ENCODE results near the gene TRIM36.
A peak's percentile ranks its signal among the peaks of the same experiment; 100 is the strongest.

TRIM36 gene

DNA sequence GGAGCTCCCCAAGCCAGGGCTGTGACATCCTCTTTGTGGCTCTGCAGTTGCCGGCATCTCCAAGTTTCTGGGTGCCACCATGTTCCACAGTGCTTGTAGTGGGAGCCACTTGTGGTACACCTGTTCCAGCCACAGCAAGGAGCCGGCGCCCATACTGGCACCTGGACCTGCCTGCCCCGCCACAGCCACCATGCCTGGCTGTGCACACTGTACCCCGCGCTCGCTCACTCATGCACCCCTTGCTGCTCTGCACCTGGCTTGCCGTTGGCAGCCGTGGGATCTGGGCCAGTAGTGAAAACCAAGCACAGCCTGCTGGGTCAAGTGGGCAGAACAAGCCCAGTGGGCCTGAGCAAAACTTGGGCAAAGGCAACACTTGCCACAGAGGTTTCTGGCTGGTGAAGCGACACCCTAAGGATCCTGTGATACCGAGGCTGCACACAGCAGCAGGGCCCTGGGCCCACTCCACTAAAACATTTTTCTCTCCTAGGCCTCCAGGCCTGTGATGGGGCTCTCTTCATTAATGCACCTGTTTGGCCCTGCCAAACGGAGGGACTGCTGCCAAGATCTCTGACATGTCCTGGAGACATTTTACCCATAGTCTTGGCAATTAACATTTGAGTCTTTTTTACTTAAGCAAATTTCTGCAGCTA, 2.8 kb downstream of the TRIM36 start:
- DNase-seq, result no peak

DNA sequence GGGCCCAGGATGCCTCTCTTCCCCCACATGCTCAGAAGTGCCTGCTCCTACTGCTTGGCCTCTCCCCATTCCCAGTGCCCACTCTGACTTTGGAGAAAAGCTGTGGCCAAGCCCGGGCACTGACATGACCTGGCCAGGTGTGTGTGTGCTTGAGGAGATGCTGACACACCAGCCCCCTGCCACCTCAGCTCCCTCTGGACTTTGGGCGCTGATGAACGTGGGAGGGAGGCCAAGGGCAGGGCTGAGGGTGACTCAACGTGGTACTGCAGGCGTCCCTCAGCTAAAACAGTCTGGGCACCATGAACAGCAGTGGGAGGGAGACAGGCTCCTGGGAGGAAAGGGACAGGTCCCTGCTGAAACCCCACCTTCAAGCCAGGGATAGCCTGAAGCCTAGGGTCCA, 3.9 kb downstream of the TRIM36 start:
- DNase-seq, result no peak

DNA sequence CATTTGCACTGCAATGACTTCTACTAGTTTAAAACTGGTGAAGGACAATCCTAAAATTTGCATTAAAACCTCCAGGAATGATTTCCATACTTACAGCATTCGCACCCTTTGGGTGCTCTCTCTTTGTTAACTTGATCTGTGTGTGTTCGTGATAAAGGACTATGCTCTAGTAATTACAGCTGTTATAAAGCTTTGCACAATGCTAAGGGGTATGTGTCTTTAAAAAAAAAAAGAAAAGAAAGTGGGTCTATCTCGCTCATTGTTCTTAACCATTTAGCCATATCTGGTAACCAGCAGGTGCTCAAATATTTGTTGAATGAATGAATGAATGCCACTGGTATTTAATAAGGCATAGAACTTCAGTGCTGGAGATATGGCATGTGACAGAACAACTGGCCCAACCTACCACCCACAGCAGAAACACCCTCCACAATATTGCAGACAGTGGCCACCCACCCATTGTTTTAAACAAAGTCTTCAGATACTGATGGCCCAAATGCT, 8.7 kb downstream of the TRIM36 start:
- no peak for DNase-seq

DNA sequence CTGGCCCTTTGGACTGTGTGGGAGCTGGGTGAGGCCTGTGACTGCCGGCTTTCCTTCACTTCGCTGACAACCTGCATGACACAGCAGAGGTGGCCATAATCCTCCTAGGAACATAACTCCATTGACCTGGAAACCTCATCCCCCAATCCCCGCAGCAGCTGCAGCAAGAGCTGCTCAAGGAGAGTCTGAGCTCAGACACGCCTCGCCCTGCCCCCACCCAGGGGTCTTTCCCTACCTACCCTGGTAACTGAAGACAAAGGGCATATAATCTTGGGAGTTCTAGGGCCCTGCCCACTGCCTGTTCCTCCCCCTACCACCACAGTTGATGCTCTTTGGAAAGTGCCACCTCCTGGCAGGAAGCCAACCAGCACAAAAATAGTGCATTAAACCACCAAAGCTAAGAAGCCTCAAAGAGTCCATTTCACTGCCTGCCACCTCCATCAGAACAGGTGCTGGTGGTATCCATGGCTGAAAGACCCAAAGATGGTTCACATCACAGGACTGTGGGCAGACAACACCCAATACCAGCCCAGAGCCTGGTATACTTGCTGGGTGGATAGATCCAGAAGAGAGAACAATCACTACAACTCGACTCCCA, 18.4 kb downstream of the TRIM36 start:
- DNase-seq, result no peak

DNA sequence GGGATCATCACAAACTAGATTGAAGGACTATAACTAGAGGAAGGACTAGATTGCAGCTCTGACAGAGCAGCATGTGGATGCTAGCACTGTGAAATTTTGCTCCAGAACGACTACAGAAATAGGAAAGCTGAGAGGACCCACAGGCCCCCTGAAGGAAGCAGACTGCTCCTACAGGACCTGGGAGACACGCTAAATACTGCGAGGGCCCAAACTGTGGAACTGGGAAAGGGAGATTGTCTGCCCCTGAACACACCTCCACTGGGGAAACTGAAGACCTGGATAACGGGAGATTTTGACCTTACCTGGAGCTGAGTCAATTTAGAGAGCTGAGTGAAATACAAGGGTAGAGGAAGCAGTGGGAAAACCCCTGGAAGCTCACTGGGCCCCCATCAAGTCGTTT, 19.2 kb downstream of the TRIM36 start:
- no peak for DNase-seq

DNA sequence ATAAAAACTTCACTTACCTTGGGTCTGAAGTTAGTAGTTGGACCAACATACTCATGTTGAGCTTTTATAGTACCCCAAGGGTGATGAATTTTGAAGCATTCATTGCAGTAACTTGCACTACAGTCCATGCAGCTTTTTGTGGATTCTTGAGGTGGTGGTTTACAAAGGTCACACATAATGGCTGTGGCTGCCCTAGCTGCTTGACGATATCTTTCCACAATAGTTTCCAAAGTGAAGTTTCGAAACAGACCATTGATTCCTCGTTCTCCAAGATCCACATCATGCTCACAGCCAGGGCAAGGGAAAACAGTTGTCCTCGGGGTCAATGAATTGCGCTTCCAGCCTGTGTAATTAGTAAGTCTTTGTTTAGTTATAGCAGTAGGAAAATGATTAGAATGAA, 22.7 kb downstream of the TRIM36 start:
- no peak for DNase-seq

DNA sequence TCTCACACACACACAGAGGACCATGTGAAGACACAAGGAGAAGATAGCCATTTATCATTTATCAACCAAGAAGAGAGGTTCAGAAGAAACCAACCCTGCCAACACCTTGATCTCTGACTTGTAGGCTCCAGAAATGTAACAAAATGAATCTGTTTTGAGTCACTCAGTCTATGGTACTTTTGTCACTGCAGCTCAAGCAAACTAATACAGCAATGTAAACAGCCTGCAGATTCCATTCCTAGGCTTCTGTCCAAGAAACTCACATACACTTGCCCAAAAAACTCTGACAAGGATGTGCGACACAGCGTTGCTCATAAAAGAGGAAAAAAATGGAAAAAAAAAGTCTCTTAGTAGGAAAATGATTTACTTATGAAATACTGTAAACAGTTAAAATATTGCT, 33.4 kb downstream of the TRIM36 start:
- DNase-seq, result no peak

DNA sequence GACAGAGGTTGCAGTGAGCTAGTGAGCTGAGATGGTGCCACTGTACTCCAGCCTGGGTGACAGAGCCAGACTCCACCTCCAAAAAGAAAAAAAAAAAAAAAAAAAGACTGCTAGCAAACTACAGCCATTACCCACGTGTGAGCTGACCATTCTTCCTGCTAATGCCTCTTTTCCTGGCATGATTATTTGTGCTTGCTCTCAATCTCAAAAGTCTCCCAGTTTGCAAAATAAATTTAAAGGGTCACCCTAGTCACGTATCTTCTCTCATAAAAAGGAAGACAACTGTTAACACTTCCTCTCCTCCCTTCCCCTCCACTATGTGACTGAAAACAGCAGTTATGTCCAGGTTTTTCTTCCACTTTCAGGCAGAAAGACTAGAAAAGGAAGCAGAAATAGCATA, 37.2 kb downstream of the TRIM36 start:
- DNase-seq, result no peak

DNA sequence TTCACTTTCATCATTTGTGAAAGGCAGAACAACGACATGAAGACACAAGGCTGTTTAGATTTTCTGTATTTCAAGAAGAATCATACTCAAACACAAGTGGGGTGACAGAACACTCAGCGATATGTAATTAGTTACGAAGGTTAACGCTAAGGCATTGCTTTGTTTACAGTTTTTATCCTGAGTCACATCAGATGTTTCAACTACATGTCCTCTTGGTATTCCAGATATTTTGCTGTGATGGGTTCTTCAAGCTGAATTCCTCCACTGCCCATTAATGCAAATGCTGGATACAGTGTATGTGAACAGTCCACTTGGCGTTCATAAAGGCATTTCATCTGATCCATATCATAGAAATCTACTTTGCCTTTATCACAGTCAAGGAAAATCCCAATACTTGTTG, 43.4 kb downstream of the TRIM36 start:
- no peak for DNase-seq

DNA sequence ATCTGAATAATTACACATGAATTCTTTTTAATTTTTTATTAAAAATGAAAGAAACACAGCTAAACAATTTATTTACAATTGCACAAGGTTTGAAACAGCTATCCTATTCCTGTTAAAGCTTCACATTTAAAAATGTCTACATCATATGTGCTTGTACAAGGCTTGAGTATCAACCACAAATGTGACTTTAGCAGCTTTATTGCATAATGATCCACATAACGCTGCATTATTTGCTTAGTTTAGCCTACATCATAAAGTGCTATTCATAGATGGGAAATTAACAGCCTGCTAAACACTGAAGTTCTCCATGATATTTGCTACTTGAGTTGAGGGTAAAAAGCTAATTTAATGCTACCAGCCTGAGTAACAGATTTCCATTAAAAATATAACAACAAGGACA, 45.0 kb downstream of the TRIM36 start:
- no peak for DNase-seq

DNA sequence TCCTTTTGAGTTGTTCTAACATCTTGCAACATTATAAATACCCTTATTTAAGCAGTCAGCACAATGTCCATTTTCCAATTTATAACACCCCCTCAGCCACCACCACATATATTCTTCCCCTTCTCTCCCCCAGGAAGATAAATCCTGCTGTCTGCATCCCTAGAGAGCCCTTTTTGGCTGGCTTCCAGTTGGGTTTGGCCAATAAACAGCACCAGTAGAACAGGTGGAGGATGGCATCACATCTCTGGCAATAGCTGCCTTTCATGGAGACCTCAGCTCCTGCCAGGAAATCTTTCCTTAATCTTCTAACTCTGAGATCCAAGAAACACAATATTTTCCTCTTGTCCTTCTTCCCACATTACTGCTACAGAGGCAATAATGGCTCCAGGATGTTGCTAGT, 53.7 kb downstream of the TRIM36 start:
- no peak for DNase-seq

DNA sequence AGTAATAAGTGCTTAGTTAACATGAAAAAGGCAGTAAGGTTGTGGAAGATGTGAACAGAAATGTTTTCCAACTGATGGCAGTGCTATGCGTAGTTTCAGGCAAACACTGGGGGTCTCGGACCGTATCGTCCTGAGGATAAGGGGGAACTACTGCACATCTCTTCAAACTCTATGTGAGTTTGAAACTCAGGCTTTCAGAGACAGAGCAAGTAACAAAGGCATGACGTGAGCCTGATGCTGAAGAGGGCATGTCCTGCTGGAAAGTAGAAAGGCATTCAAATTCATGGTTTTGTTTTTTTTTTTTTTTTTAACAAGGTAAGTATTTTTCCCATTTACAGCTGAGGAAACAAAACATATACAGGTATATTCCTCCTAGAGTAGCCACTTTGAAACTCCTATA, 59.9 kb downstream of the TRIM36 start:
- no peak for DNase-seq

DNA sequence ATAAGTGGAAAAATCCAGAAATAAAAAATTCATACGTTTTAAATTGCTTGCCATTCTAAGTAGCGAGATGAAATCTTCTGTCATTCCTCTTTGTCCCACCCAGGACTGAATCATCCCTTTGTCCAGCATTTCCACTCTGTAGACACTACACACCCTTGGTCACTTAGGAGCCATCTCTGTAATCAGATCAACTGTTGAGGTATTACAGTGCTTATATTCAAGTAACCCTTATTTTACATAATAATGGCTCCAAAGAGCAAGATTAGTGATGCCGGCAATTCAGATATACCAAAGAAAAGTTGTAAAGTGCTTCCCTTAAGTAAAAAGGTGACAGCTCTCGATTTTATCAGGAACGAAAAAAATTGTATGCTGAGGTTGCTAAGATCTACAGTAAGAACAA, 60.4 kb downstream of the TRIM36 start:
- DNase-seq, result no peak

DNA sequence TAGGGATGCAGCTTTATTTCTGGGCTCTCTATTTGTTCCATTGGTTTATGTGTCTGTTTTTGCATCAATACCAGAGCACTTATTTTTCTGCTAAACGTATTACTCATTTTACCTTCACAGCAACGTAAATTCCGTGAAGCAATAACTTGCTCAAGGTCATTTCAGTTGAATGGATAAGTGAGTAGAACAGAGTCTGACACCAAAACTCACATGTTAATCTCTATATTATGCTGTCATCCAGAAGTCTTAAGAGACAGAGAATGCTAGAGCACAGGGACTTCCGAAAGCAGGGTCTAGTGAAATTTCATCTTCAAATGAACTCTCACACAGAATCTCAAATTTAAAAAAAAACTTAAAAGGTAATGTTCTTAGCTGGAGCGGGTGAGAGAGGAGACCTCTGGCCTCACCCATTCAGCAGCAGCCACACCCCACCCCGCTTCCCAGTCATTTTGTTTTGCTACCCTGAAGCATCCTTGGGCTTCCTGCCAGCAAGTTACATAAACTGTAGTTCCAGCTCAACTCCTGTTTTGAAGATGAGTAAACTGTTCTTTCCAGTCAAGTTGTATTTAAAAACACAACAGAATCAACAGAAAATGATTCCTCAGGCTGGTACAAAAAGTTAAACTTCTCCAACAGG, 69.3 kb downstream of the TRIM36 start:
- DNase-seq, result no peak

DNA sequence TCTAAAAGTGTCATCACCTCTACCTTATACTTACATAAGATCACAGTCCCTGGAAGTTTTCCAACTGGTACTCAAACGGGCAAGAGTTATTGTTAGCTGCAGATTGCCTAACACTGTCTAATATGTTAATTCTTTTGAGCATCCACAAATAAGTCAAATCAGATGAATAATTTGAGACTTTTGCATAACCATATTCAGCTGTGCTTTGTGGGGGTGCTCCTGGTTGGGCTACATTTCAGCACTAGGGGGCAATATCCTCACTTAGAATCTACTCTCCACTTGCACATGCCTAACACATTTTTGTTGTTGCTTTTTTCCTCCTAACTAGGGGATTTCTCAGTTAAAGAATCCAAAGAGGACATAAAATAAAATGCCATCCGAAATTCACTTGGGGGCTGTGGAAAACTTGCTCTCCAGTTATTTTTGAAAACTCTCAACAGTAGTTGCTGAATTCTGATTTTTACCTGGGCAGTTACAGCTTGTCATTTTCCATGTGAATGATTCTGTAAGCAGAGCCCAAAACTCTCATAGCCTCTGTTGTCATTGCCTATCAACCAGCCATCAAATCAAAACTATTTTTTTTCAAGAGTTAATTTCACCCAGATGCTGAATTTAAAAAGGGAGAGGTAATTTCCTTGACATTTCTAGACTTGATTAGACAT, 71.5 kb downstream of the TRIM36 start:
- DNase-seq, result peak; percentile 14

DNA sequence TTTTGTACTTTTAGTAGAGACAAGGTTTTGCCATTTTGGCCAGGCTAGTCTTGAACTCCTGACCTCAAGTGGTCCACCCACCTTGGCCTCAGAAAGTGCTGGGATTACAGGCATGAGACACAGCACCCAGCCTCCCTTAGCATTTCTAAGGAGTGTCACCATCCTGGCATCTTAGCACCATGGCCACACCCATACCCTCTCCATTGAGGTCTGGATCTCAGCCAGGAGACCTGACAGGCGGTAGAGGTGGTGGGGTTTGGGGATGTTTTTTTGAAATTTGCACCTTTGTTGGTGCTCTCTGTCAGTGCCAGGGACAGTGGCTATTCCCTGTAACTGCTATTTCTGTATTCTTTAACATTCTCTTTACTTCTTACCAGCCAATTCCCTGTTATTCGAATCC, 72.5 kb downstream of the TRIM36 start:
- DNase-seq, result no peak

DNA sequence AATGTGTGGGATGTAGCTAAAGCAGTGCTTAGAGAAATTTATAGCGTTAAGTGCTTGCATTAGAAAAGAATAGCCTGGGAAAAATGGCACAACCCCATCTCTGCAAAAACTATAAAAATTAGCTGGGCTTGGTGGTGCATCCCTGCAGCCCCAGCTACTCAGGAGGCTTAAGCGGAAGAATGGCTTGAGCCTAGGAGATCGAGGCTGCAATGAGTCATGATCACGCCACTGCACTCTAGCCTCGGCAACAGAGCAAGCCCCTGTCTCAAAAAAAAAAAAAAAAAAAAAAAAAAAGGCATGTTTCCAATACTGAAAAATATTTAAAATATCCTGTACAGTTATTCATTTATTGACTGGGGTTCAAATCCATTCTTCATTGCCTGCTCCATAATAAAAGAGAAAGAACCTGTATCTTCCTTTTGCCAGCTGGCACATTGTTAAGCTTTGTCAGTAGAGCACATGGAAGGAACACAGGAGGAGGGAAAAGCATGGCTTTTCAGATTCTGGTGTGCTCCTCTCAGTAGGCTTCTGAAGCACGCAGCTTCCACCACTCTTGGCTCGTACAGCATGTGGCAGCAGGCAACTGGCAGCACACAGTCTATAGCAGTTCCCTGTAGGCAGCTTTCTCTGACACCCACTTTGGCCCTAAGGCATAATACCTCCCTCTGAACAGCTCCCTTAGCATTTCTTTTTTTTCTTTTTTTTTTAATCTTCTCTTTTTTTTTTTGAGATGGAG, 73.5 kb downstream of the TRIM36 start:
- DNase-seq, result no peak

DNA sequence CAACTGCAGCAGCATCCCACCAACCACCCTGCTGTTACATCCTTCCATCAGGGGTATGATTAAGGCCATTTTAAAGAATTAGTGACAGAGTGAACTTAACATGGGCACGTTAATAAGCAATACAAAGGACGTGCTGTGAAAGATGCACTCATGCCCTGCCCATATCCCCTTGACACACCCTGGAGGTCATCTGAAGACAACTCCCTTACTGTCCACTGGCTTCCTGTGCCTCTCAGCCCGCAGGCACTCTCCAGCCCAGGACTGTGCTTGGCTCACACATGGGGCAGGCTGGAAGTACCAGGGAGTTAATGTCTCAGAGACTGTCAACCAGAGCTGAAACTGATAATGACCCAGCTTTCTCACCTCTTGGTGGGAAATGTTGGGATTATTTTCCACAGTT, 81.8 kb downstream of the TRIM36 start:
- DNase-seq, result no peak

DNA sequence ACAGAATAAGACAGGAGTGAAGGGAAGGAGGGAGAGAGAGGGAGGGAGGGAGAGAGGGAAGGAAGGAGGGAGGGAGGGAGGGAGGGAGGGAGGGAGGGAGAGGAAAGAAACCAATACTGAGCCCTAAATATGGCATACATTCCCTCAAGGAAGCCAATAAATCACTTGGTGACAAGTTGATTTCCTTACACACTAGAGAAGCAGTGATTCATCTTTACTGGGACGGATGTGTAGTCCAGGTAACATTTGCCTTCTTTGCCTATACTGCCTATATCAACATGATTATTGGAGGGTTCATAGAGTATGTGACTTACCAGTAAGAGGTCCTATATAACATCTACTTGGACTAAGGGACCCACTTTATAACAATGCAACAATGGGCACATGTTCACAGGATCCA, 83.2 kb downstream of the TRIM36 start:
- no peak for DNase-seq

DNA sequence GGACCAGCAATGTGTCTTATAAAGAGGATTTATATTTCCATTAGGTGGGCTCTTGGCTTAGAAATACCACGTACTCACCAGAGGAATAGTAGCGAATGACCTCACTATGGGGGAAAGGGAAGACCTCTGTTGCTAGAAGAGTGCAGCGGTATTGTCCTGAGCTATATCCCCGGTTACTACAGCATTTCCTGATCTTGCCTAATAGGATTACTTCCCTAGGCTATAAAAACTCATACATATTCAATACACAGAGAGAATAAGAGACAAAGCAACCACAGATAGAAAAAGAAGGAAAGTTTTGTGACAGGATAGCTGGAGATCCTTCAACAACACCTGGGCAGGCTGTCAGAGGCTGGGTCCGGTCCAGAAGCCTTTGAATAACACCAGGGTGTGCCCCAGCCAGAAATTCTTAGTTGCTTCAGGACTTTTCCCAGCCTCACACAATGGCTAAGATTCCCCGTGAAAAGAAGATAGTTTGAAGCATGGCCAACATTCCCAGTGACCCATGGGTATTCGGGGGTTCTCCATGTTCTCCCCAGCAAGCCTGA, 85.4 kb downstream of the TRIM36 start:
- DNase-seq, result no peak

DNA sequence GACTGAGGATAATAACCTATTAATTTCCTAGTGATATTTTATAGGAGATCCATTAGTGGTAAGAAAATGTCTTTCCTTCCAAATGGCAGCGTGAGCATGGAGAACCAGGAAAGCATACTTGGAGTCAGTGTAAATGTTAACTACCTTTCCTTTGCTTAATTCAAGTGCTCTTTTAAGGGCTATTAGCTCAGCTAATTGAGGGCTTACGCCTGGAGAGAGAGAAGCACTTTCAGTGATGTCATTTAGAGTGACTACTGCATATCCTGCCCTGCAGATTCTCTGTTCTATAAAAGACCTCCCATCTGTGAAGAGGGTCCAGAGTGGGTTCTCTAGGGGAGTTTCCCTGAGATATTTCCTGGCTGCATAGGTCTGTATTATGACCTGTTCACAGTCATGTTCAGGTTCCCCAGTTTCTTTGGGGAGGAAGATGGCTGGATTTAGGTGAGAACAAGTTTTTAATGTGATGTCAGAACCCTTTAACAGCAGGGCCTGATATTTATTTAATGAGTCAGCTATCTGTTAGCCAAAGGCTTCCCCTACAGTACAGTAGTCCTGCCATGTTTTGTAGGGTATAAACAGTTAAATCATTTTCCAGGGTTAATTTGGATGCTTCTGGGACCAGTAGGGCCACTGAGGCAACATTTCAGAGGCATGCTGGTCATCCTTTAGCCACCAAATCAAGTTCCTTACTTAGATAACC, 89.6 kb downstream of the TRIM36 start:
- DNase-seq, result no peak

All from NCI-H1105 (cell line).